ENCODE data around the gene WASHC1.
"Not testable (repeated sequence)": the region's sequence is repeated elsewhere in the genome, so short reads cannot be mapped to it uniquely, and the experiment has no call there.

The WASHC1 gene, protein sequence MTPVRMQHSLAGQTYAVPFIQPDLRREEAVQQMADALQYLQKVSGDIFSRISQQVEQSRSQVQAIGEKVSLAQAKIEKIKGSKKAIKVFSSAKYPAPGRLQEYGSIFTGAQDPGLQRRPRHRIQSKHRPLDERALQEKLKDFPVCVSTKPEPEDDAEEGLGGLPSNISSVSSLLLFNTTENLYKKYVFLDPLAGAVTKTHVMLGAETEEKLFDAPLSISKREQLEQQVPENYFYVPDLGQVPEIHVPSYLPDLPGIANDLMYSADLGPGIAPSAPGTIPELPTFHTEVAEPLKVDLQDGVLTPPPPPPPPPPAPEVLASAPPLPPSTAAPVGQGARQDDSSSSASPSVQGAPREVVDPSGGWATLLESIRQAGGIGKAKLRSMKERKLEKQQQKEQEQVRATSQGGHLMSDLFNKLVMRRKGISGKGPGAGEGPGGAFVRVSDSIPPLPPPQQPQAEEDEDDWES

DNA sequence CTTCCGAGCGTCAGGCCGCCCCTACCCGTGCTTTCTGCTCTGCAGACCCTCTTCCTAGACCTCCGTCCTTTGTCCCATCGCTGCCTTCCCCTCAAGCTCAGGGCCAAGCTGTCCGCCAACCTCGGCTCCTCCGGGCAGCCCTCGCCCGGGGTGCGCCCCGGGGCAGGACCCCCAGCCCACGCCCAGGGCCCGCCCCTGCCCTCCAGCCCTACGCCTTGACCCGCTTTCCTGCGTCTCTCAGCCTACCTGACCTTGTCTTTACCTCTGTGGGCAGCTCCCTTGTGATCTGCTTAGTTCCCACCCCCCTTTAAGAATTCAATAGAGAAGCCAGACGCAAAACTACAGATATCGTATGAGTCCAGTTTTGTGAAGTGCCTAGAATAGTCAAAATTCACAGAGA lies at the start of gene WASHC1:
TSS of gene WASHC1 (minus strand) at position 101 of the 400 bp plus-strand sequence. CDS start 4,457 bp downstream, outside the sequence.
- not testable (repeated sequence) for DNase-seq

DNA sequence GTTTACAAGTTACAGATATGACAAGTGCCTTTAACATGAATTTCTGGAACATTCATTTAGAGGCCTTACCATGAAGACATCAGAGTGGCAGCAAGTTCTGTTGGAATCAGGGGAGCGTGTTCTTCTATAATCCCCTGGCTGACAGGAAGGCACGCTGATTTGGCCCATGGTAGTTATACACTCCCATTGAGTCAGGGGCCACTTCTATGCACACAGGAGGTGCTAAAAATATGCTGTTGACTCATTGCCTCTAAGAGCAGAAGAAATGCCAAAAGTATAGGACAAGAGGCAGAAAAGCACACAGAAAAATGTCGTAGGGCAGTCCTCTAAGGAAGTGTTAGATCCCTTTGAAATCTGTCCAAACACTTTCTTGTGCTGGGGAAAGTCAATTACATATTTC lies 49.1 kb upstream of the WASHC1 start:
- not testable (repeated sequence) for DNase-seq

DNA sequence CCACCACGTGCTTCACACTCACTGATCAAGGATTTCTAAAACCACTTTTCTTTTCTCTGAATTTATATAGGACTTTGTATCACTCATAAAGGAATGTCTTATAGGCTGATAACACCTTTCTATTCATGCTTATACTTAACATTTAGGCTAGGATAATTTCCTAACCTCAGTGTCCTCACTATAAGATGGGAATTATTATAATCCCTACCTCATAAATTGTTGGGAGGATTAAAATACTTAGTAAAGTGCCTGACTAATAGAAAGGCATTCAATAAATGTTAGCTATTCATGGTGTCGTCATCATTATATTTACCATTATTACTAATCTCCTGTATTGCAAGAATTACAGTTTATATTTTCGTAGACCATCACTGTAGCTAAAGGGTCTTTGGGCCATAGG lies 47.1 kb upstream of the WASHC1 start:
- not testable (repeated sequence) for DNase-seq

DNA sequence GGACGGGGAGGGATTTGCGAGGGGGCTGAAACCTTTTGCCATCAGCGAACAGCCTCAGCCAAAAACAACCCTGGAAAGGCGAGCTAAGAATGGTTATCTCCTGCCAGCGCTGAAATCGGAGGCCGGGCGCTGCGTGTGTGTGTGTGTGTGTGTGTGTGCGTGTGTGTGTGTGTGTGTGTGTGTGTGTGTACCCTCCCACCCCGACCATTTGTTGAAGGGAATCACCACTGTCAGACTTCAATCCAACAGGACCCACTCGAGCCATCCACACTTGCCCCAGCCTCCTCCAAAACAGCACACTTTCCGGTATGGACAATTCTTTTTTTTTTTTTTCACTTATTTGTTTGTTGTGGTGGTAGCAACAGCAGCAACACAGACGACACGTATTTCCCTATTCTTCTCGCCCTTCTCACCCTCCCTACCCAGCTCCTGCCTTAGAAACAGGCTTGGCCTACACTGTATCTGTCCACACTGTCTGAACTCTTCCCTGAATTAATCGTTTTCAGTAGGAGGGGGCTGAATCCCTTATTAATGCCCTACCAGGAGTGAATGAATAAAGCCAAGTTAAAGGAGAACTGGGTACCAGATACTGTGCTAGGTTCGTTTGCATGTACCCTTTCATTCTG lies 44.8 kb upstream of the WASHC1 start:
- peak; percentile 35 for DNase-seq

DNA sequence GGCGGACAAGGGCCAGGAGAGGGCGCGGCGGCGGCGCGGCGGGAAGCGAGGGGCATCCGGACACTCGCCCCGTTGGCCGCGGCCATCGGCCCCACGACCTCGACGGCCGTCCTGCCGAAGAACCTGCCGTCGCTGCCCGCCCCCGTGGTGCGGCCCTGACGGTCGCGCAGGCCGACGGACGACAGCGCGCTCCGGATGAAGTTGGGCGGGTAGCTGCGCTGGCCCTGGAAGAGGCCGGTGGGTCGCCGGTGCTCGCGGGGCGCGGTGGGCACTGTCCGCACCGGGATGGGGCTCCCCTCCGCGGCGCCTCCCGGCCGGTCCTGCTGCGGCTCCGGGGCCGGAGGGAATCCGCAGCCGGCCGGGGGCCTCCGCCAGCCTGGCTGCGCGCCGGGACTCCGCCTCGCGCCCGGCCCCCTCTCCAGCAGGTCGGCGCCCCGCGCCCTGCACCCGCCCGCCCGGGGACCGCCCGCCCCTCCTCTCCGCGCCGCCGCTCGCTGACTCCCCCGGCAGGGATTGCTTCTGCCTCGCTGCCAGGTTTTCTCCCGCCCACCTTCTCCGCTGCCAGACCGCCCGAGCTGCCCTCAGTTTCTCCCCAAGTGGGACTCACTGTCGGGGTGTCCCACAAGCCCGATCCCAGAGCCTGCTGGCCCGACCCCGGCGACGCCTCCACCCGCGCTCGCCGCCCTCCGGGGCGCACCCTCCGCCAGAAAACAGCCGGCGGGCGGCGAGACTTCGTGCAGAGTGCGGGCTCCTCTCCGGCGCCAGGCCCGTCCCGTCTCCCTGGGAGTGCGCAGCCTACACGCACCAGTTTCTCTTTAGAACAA lies 44.0 kb upstream of the WASHC1 start:
- peak; percentile 46 for DNase-seq

DNA sequence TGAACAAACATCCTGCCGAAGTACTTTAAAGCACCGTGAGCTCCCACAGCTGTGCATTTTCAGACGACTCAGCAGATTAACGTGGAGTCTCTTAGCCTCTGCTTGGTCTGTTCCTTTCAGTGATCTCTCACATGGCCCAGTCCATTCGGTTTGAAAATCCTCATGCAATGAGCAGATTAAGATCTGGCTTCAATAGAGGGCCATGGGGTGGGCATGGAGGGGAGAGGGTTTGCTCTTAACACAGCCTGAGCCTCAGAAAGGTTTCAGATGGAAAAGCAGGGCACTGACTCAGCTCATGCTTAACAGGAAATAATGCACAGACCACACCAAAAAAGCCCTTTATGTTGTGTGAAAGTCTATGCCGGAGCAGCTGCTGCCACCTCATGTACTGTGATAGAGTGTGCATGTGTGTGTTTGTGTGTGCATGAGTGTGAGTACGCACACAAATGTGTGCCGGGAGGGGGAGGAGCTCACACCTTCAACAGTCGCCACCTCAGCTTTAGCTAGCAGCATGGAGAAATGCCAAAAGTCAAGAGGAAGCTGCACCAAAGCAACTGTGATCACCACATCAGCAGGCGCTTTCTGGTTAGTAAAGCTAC lies 33.9 kb upstream of the WASHC1 start:
- DNase-seq = peak; percentile 50

DNA sequence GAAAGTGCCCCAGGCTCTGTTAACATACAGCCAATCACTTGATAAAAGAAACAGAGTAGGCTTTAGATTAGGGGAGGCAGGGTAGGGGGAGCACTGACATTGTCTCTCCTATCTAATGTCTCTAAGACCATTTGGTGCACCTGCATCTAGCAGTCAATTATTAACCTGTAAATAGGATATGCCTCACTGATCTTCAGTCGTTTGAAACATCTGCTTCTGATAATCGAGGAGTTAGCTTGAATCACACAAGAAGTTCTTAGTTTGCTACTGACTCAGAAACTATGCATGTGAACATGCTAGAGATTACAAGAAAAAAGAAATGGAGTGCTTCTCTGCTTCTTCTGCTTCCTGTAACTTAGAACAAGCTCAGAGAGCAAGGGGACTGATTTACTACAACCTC lies 23.4 kb upstream of the WASHC1 start:
- peak; percentile 64 for DNase-seq

DNA sequence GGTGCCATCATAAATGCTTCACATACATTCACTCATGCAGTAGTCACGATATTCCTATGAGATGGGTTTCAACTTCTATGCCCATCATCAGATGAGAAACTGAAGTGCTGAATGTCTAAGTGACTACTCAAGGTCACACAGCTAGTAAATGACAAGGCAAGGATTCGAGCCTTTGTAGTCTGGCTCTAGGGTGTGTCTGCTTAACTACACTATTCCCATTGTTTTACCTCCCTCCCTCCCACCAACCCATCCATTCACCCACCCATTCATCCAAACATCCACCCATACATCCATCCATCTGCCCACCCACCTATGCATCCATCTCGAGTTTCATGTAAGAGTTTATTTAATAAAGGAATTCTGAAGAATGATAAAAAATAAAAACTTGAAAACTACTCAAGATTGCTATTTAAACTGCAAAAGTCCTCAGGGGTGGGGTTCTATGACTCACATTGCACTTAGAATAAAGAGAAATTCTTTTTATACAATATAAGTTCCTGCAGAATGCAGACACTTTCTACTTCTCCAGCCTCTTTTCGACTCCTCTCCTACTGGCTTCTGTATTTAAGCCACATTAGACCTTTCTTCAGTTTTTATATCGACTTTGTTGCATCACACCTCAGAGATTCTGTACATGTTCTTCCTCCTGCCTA lies 19.1 kb upstream of the WASHC1 start:
- not testable (repeated sequence) for DNase-seq

DNA sequence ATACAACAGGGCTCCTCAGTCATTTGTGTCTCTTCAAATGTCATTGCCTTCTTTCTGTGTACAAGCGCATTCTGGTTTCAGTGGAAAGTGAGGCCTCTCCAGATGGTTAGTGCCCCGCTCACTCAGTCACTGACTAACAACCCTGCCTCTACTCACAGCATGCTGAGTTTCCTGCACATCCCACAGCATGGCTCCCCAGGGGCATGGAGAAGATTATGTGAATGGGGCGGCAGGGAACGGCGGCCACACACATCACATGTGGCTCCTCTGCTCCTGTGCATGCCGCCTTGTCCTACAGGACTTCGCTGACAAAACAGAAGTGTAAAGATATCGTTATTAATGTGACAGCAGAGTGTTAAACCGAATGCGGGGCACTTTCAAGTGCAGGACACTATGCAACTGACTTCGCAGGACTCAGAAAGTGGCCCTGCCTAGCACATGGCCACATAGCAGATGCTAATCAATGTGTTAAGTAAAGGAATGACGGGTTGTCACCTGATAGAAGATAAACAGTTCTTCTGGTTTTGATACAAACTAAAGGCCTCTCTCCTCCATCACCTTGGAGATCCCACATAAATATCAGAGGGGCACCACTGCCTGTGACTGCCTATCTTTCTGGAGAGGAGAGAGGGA lies 17.5 kb upstream of the WASHC1 start:
- DNase-seq = not testable (repeated sequence)

DNA sequence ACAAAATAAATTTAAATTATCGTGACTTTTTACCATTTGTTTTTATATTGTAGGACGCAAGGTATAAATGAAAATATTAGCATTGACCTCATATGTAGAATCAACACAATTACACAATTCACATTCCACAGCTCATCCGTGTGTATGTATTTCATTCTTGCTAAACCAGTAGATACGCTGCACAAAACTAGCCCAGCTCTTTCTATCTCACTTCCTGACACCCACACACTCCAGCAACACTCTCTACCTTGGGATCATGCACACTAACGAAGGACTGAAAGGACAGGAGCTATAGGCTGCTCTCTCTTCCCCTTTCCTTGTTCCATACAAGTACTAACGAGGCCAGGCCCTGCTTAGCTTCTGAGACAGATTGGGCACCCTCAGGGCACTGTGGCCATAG lies 16.9 kb upstream of the WASHC1 start:
- DNase-seq = not testable (repeated sequence)

DNA sequence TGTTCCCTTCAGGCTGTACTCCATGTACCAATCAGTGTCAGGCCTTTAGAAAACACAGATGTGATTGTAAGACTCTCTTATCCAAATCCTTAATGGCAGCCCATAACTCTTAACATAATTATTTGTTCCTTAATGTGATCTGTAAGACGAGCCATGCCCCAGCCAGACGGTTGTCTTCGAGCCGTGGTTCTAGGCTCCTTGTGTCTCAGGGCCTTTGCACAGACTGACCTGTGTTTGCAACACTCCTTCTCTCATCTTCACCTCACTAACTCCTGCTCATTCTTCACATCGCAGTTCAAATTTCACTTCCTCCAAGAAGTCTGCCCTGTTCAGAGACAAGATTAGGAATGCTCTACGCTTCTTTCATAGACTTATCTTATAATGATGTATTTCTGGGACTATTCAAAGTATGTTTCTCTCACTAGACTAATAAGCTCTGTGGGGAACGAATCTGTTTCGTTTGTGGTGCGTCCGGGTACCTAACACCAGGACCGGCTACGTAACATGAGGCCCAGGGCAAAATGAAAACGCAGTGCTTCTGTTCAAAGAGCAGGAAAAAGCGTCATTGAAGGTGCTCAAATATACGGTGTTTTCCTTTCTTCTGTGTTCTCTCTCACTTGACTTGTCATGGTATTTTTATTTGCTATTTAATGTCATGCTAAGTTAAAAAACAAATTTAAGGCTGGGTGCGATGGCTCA lies 16.1 kb upstream of the WASHC1 start:
- DNase-seq = not testable (repeated sequence)

DNA sequence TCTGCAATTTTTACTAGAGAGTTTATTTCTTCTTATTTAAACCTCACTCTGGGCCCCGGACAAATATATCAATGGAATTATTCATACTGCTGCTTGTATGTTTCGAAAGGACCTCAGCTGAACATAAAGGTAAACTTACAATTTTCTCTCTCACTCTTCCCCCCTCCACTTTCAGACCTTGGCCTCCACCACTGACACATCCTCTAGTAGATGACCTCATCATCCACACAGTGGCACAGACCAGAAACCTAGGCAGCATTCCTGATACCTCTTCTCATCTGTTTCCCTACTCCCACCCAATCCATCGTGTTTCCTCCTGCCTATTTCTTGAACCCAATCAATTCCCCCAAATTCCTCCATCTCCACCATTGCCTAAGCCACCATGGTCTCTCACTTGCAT lies 15.2 kb upstream of the WASHC1 start:
- DNase-seq = peak; percentile 9

DNA sequence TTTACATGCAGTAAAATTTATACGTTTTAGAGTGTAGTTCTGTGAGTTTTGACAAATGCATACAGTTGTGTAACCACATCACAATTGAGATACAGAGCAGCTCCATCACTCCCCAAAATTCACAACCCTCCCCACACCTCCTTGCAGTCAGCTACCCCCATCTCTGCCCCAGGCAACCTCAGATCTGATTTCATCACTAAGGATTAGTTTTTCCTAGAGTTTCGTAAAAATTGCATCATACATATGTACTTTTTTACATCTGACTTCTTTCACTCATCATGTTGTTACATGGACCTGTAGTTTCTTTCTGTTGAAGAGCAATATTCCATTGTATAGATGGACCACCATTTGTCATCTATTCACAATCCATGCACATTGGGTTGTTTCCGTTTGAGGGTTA lies 14.4 kb upstream of the WASHC1 start:
- DNase-seq = not testable (repeated sequence)

DNA sequence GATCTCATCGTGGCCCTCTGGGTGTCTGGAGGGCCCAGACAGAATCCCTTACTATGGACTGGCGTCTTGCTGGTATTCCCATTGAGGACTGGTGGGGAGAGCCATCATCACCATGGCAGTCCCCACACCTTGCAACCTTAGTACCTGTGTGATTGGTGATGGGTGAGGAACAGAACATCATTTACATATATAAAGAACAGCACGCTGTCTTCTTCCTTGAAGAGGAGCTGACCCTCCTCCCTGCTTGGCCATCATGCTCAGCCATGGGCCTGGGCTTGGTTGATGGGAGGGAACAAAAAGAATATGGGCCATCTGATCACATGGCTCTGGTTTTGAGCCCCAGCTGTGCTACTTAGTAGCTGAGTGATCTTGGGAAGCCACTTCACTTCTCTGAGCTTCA lies 13.9 kb upstream of the WASHC1 start:
- not testable (repeated sequence) for DNase-seq

DNA sequence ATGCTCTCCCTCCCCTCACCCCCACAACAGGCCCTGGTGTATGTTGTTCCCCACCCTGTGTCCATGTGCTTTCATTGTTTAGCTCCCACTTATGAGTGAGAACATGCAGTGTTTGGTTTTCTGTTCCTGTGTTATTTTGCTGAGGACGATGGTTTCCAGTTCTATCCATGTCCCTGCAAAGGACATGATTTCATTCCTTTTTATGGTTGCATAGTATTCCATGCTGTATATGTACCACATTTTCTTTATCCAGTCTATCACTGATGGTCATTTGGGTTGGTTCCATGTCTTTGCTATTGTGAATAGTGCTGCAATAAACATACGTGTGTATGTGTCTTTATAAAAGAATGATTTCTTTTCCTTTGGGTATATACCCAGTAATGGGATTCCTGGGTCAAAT lies 12.6 kb upstream of the WASHC1 start:
- DNase-seq = not testable (repeated sequence)

DNA sequence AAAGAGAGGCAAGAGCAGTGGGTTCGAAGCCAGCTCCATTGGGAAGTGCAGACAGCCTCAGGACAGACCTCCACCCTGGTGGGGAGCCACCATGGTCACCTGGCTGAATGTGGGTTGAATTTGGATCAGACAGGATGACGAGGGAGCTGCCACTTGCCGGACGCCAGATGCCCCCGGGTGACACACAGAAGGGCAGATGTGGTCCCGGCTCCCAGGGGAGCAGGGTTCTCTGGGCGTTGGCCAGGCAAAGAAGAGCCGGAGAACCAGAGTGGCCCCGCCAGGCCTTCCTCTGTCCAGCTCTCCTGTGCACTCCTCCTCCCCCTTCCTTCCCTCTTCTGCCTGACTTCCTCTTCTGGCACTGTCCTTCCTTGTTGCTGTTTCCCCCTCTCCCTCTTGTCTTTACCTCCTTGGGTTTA lies 12.0 kb upstream of the WASHC1 start:
- not testable (repeated sequence) for DNase-seq

DNA sequence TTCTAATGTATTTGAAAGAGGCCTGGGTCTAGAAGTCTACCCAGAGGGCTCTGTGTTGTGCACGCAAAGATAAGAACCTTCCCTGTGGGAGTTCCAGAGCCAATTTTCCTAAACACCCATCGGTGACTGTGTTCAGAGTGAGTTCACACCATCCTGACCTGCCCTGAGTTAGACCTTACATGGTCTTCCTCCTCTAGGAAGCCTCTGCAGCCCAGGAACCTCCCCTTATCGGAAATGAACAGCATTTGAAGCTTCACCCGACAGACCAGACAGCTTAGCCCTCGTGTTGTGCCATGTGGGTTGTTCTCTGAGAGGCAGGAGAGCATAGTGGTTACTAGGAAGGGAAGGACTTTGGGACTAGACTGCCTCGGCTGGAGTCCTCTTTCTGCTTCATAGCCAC lies 3.1 kb upstream of the WASHC1 start:
- not testable (repeated sequence) for DNase-seq

DNA sequence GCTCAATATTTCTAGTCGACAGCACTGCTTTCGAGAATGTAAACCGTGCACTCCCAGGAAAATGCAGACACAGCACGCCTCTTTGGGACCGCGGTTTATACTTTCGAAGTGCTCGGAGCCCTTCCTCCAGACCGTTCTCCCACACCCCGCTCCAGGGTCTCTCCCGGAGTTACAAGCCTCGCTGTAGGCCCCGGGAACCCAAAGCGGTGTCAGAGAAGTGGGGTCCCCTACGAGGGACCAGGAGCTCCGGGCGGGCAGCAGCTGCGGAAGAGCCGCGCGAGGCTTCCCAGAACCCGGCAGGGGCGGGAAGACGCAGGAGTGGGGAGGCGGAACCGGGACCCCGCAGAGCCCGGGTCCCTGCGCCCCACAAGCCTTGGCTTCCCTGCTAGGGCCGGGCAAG lies 481 bp downstream of the WASHC1 start:
- not testable (repeated sequence) for DNase-seq

DNA sequence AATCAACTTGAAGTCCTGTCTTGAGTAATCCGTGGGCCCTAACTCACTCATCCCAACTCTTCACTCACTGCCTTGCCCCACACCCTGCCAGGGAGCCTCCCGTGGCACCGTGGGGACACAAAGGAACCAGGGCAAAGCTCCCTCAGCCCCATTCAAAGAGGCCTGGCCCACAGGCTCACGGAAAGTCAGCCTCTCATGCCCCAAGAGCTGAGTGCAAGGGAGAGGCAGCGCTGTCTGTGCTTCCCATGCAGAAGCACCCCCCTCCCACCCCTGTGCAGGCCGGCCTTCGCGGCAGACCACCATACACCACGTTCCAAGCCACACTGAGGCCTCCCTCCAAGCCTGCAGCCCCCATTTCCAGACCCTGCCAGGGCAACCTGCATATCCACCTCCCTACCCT lies 7.6 kb downstream of the WASHC1 start:
- not testable (repeated sequence) for DNase-seq

DNA sequence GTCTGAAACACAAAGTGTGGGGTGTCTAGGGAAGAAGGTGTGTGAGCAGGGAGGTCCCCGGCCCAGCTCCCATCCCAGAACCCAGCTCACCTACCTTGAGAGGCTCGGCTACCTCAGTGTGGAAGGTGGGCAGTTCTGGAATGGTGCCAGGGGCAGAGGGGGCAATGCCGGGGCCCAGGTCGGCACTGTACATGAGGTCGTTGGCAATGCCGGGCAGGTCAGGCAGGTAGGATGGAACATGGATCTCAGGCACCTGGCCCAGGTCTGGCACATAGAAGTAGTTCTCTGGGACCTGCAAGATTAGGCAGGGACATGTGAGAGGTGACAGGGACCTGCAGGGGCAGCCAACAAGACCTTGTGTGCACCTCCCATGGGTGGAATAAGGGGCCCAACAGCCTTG lies 12.4 kb downstream of the WASHC1 start:
- DNase-seq = not testable (repeated sequence)
